Activated CD4-positive, alpha-beta memory T cell treated with anti-CD3 and anti-CD28 coated beads for 36 hours (primary cell): Measurements from ENCODE around the gene BIRC7. TPM values are rescaled to one million over a fixed set of nuclear protein-coding genes. Genes with fewer than 3 reads are reported as not detected.
"Not testable (repeated sequence)": the region's sequence is repeated elsewhere in the genome, so short reads cannot be mapped to it uniquely, and the experiment has no call there.

Source experiments
- CTCF ChIA-PET: fragments of 350-600 bp; sonication (Branson Sonifier 250); formaldehyde crosslinking; loops from one replicate; lab custom pipeline; 2021; ENCODE audit warnings: antibody characterized with exemption, inconsistent platforms; lab: Charles Lee
- POLR2A ChIA-PET: fragments of 350-600 bp; sonication (Branson Sonifier 250); formaldehyde crosslinking; loops from one replicate; lab custom pipeline; 2021; ENCODE audit warnings: antibody characterized with exemption; lab: Charles Lee
- DNase-seq: peaks from one replicate; pipeline ENCODE4 v3.0.0-alpha.2; 2020
- H3K27ac Mint-ChIP-seq: one replicate; pipeline ENCODE4 v1.8.0; 2021; ENCODE audit warnings: mixed read lengths
- H3K27me3 Mint-ChIP-seq: one replicate; pipeline ENCODE4 v1.8.0; 2021; ENCODE audit warnings: mixed read lengths
- H3K36me3 Mint-ChIP-seq: one replicate; pipeline ENCODE4 v1.8.0; 2021; ENCODE audit warnings: mixed read lengths
- H3K4me1 Mint-ChIP-seq: one replicate; pipeline ENCODE4 v1.8.0; 2021; ENCODE audit warnings: low read depth, mixed read lengths
- H3K4me3 Mint-ChIP-seq: one replicate; pipeline ENCODE4 v1.8.0; 2021; ENCODE audit warnings: mild to moderate bottlenecking, mixed read lengths
- H3K9me3 Mint-ChIP-seq: one replicate; pipeline ENCODE4 v1.8.0; 2021; ENCODE audit warnings: mixed read lengths
- intact Hi-C: fragments of 100-400 bp; cut with micrococcal nuclease; formaldehyde crosslinking; loops from one replicate; pipeline ENCODE4 v1.15.1; 2023
- total RNA-seq, 2 experiments: library from RNA; stranded (reverse); gene quantifications; one replicate each; pipeline ENCODE4 v1.2.3, GENCODE V29; 2021

BIRC7 gene
- total RNA-seq, 2 experiments from 2014 or later, result not detected

- no peak for DNase-seq
- ChIA-PET CTCF (no interaction called here), POLR2A (no interaction called here)
- peaks cover 13% of the 10 kb centered on the region for H3K27me3 Mint-ChIP-seq
- no peaks in the 10 kb centered on the region for H3K9me3 Mint-ChIP-seq
- no peak overlapping the region for H3K4me3 Mint-ChIP-seq
- no peaks in the 10 kb centered on the region for H3K4me1 Mint-ChIP-seq
- intact Hi-C loops, result no loop called here
- no peaks in the 10 kb centered on the region for H3K36me3 Mint-ChIP-seq
- H3K27ac Mint-ChIP-seq, result no peak overlapping the region
These were observed 7.0 kb downstream of the BIRC7 start for GRCh38 chr20:63242736-63243135.

DNA sequence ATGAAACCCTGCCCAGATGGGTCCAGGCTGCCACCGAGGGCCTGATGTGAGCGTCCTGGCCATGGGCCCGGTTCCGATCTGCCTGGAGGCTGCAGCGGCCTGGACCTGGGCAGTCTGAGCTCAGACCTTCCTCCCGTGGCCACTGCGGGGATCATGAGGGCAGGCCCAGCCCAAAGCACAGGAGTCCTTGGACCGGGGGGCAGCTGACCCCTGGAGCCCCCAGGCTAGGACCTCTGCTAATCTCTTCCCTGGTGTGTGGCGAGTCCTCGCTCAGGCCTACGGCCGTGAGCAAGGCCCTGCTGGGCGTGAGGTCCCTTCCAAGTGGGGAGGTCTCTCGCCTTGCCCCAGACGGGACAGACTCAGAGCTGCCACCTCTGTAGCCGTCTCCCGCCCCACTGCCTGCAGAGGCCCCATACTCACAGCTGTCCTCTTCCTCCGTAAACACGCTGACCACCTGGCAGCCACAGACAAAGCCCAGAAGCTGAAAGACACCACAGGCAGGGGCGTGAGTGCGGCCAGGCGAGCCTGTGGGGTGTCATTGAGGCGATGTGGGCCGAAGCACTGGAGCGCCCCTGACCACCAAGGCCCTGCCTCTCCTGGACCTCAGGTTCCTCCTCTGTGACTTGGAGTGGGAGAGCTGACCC, 8.0 kb downstream of the BIRC7 start:
- CTCF ChIA-PET, result no interaction called here
- peaks cover 18% of the 10 kb centered on the region for H3K27me3 Mint-ChIP-seq

DNA sequence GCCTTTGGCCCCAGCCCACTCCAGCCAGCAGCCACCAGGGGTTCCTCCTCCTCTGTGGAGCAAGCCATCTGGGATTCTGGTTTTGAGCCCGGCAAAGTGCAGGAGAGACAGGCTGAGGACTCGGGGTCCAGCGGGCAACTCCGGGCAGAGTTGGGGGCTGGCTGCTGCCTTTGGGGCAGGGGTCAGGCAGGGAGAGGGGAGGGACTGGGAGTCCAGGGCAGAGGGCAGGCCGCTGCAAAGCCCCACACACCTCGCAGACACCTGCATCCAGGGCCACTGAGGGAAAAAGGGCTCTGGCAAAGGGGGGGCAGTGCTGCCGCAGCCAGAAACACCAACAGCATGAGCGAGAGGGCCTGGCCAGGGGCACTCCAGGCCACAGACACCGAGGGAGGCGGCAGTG, 8.8 kb downstream of the BIRC7 start:
- Mint-ChIP-seq H3K27ac (no peak overlapping the region), H3K36me3 (no peaks in the 10 kb centered on the region), H3K4me3 (no peak overlapping the region), H3K27me3 (peaks cover 25% of the 10 kb centered on the region), H3K4me1 (no peaks in the 10 kb centered on the region), H3K9me3 (no peaks in the 10 kb centered on the region)
- ChIA-PET CTCF (no interaction called here), POLR2A (no interaction called here)
- DNase-seq, result no peak
- intact Hi-C loops, result no loop called here

More for the DNA sequence above, 8.0 kb downstream of the BIRC7 start:
- Mint-ChIP-seq H3K36me3 (no peaks in the 10 kb centered on the region), H3K4me1 (no peaks in the 10 kb centered on the region), H3K4me3 (no peak overlapping the region), H3K9me3 (no peaks in the 10 kb centered on the region), H3K27ac (no peak overlapping the region)
- POLR2A ChIA-PET, result no interaction called here
- no peak for DNase-seq
- intact Hi-C loops, result no loop called here

GRCh38 chr20:63246490-63247288, 11.0 kb downstream of the BIRC7 start:
- Mint-ChIP-seq H3K4me1 (no peaks in the 10 kb centered on the region), H3K4me3 (no peak overlapping the region), H3K27ac (no peak overlapping the region), H3K27me3 (peaks cover 34% of the 10 kb centered on the region), H3K36me3 (no peaks in the 10 kb centered on the region), H3K9me3 (no peaks in the 10 kb centered on the region)
- no peak for DNase-seq
- ChIA-PET CTCF (interaction anchor here (1.6 kb wide), 1 partner anchor 23 kb away, joined by 5 read pairs; no protein-coding TSS in a partner anchor), POLR2A (no interaction called here)
- intact Hi-C loops, result no loop called here

- no peaks in the 10 kb centered on the region for H3K36me3 Mint-ChIP-seq
- peaks cover 34% of the 10 kb centered on the region for H3K27me3 Mint-ChIP-seq
These were observed 12.0 kb downstream of the BIRC7 start for GRCh38 chr20:63247671-63248228.

DNA sequence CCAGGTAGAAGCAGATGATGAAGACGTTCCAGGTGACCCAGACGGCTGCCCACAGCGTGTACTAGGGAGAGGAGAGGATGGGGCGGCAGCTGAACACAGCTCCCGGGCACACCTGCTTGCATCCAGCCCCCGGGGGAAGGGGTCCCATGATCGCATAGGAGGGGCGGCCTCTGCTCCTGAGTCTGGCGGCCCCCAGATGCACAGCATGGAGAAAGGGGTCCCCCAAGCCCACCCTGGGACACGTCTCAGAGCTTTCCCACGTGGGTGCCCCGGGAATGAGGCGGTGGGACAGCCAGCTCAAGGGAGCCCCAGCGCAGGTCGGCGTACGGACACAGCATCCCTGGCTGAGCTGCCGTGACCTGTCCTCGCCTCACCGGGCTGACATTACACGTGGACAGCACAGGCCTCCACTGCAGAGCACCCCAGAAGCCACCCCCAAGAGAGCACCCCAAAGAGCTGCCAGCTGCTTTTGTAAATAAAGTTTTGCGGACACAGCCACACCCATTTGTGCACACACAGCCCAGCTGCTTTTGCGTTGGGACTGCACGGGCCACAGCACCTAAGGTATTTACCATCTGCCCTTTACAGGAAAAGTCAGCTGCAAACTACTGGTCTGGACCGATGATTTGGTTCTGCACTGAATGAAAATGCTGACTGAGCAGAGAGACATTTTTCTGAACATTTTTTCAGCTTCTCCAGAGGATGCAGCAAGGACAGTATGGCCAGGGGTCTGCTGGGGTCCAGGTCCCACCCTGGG, 13.3 kb downstream of the BIRC7 start:
- POLR2A ChIA-PET, result no interaction called here
- H3K27me3 Mint-ChIP-seq, result peaks cover 33% of the 10 kb centered on the region
- intact Hi-C loops, result no loop called here
- H3K4me1 Mint-ChIP-seq, result peaks cover 3% of the 10 kb centered on the region
- no peaks in the 10 kb centered on the region for H3K36me3 Mint-ChIP-seq
- no peaks in the 10 kb centered on the region for H3K9me3 Mint-ChIP-seq
- no peak for DNase-seq
- CTCF ChIA-PET, result interaction anchor here (0.8 to 1.3 kb wide), 2 partner anchors 24 to 26 kb away, joined by 4 to 6 read pairs; no protein-coding TSS in a partner anchor
- no peak overlapping the region for H3K4me3 Mint-ChIP-seq
- no peak overlapping the region for H3K27ac Mint-ChIP-seq

More at GRCh38 chr20:63247671-63248228, 12.0 kb downstream of the BIRC7 start:
- intact Hi-C loops, result no loop called here
- ChIA-PET CTCF (interaction anchor here (1.6 kb wide), 1 partner anchor 24 kb away, joined by 5 read pairs; no protein-coding TSS in a partner anchor), POLR2A (no interaction called here)
- H3K9me3 Mint-ChIP-seq, result no peaks in the 10 kb centered on the region
- no peaks in the 10 kb centered on the region for H3K4me1 Mint-ChIP-seq
- H3K27ac Mint-ChIP-seq, result no peak overlapping the region
- DNase-seq, result no peak
- H3K4me3 Mint-ChIP-seq, result no peak overlapping the region

GRCh38 chr20:63249891-63250290, 14.2 kb downstream of the BIRC7 start:
- ChIA-PET POLR2A (no interaction called here), CTCF (interaction anchor here (1.3 kb wide), 1 partner anchor 25 kb away, joined by 6 read pairs; no protein-coding TSS in a partner anchor)
- DNase-seq, result no peak
- H3K9me3 Mint-ChIP-seq, result no peaks in the 10 kb centered on the region
- intact Hi-C loops, result no loop called here
- H3K36me3 Mint-ChIP-seq, result no peaks in the 10 kb centered on the region
- peaks cover 3% of the 10 kb centered on the region for H3K4me1 Mint-ChIP-seq
- peaks cover 35% of the 10 kb centered on the region for H3K27me3 Mint-ChIP-seq
- no peak overlapping the region for H3K4me3 Mint-ChIP-seq
- no peak overlapping the region for H3K27ac Mint-ChIP-seq

DNA sequence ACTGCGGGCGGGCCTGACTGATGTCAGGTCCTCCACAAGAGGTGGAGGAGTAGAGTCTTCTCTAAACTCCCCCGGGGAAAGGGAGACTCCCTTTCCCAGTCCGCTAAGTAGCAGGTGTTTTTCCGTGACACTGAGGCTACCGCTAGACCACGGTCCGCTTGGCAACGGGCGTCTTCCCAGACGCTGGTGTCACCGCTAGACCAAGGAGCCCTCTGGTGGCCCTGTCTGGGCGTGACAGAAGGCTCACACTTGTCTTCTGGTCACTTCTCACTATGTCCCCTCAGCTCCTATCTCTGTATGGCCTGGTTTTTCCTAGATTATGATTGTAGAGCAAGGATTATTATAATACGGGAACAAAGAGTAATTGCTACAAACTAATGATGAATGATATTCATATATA, 15.6 kb downstream of the BIRC7 start:
- H3K27ac Mint-ChIP-seq, H3K36me3 Mint-ChIP-seq, CTCF ChIA-PET, H3K4me3 Mint-ChIP-seq, POLR2A ChIA-PET, H3K9me3 Mint-ChIP-seq, H3K4me1 Mint-ChIP-seq, intact Hi-C loops: not testable (repeated sequence)
- peaks cover 40% of the 10 kb centered on the region for H3K27me3 Mint-ChIP-seq
- peak; percentile 29 for DNase-seq

DNA sequence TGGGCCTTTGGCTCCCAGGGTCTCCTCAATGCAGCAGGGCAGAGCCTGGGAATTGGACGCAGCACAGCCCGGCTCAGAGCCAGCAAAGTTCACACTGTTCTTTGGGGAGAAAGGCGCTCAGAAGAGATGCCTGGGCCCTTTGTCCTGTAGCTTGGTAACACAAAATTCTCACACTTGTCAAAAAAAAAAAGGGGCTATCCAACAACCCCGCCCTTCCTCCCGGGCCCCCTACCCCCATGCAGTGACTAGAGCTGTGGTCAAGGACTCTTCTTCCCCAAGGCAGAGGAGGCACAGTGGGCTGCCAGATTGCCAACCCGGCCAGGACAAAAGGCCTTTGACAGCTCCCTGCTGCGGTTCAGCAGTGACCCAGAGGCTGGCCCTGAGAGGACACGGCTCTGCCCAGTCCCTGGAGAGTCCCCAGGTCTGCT, 16.6 kb downstream of the BIRC7 start:
- H3K4me3 Mint-ChIP-seq, result no peak overlapping the region
- H3K27ac Mint-ChIP-seq, result no peak overlapping the region
- H3K4me1 Mint-ChIP-seq, result peaks cover 3% of the 10 kb centered on the region
- peaks cover 46% of the 10 kb centered on the region for H3K27me3 Mint-ChIP-seq
- ChIA-PET POLR2A (no interaction called here), CTCF (interaction anchor here (2.3 kb wide), 1 partner anchor 29 kb away, joined by 6 read pairs; no protein-coding TSS in a partner anchor)
- H3K9me3 Mint-ChIP-seq, result no peaks in the 10 kb centered on the region
- DNase-seq, result no peak
- no peaks in the 10 kb centered on the region for H3K36me3 Mint-ChIP-seq
- intact Hi-C loops, result no loop called here

DNA sequence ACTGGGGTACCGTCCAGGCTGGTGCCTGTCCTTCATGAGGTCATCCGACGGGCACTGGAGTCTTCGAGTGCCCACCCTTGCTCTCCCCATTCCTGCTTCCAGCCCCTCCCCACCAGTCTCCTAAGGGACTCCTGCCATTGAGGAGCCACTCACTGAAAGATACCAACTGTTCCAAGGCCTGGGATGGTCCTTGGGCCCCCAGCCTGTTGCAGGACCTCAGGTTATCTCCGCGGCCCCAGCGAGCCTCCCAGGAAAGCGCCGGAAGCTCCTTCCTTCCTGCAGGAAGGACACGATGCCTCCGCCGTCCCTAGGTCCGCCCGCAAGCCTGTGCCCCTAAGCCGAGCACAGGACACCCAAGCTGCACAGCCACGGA, 17.3 kb downstream of the BIRC7 start:
- no peak for DNase-seq
- POLR2A ChIA-PET, result no interaction called here
- Mint-ChIP-seq H3K27ac (no peak overlapping the region), H3K27me3 (peaks cover 51% of the 10 kb centered on the region), H3K9me3 (no peaks in the 10 kb centered on the region), H3K4me3 (no peak overlapping the region), H3K36me3 (no peaks in the 10 kb centered on the region), H3K4me1 (peaks cover 3% of the 10 kb centered on the region)
- intact Hi-C loops, result no loop called here
- CTCF ChIA-PET, result interaction anchor here (1.0 to 2.3 kb wide), 2 partner anchors 11 to 30 kb away, joined by 3 to 6 read pairs; no protein-coding TSS in a partner anchor

GRCh38 chr20:63253438-63254231, 17.9 kb downstream of the BIRC7 start:
- Mint-ChIP-seq H3K27ac (no peak overlapping the region), H3K9me3 (no peaks in the 10 kb centered on the region), H3K4me3 (no peak overlapping the region), H3K27me3 (peaks cover 47% of the 10 kb centered on the region), H3K36me3 (no peaks in the 10 kb centered on the region), H3K4me1 (peaks cover 3% of the 10 kb centered on the region)
- no peak for DNase-seq
- intact Hi-C loops, result no loop called here
- ChIA-PET CTCF (interaction anchor here (1.0 to 2.3 kb wide), 2 partner anchors 12 to 30 kb away, joined by 3 to 6 read pairs; no protein-coding TSS in a partner anchor), POLR2A (no interaction called here)
